ENCODE data around the gene LHFPL3.
"Not testable (repeated sequence)": the region's sequence is repeated elsewhere in the genome, so short reads cannot be mapped to it uniquely, and the experiment has no call there.

LHFPL3 gene

GRCh38 chr7:104569751-104570150 lies 241.3 kb downstream of the LHFPL3 start:
- H2BK120ac ChIP-seq (ENCODE audit: insufficient read depth, low read length, poor library complexity), result no peak overlapping the region
- no peaks in the 10 kb centered on the region for H3K4me1 ChIP-seq (ENCODE audit: control insufficient read depth in 1 of 2, insufficient read depth in 2 of 2, low read length in 2 of 2)
- H3K9me3 ChIP-seq (ENCODE audit: insufficient read depth, low read depth, low read length), result no peaks in the 10 kb centered on the region
- no peaks in the 10 kb centered on the region for H3K27me3 ChIP-seq (ENCODE audit: insufficient read depth, low read length)
- H2AK5ac ChIP-seq (ENCODE audit: low read length), result no peak overlapping the region
- H3K4me3 ChIP-seq (ENCODE audit: low read depth, low read length), result no peak overlapping the region
- H3K23ac ChIP-seq (ENCODE audit: low read length), result no peak overlapping the region
- H3K36me3 ChIP-seq (ENCODE audit: control insufficient read depth in 1 of 2, insufficient read depth in 2 of 2, low read length in 2 of 2), result no peaks in the 10 kb centered on the region
- H3K79me2 ChIP-seq (ENCODE audit: control insufficient read depth, insufficient read depth, low read length, poor library complexity), result no peaks in the 10 kb centered on the region
- no peak for DNase-seq
- H2BK12ac ChIP-seq (ENCODE audit: low read length), result no peak overlapping the region
- no peak overlapping the region for H3K9ac ChIP-seq (ENCODE audit: low read length)
- H2AFZ ChIP-seq (ENCODE audit: insufficient read depth, low read length, poor library complexity), result no peak overlapping the region
- no peak overlapping the region for H3K14ac ChIP-seq (ENCODE audit: low read length)
- no peak overlapping the region for H3K27ac ChIP-seq (ENCODE audit: low read depth, low read length)
- H4K91ac ChIP-seq (ENCODE audit: low read depth, low read length), result no peak overlapping the region
- H4K12ac ChIP-seq (ENCODE audit: low read depth, low read length), result no peak overlapping the region
- no peak overlapping the region for H3K18ac ChIP-seq (ENCODE audit: low read length)
- no peak overlapping the region for H2BK5ac ChIP-seq (ENCODE audit: low read depth, low read length, poor library complexity)
- no peak overlapping the region for H3K4me2 ChIP-seq (ENCODE audit: low read length)
- WGBS (ENCODE audit: extremely low coverage, insufficient coverage, insufficient read length), result no CpG with 5 or more reads among the region's 3 CpGs
- no peak overlapping the region for H4K8ac ChIP-seq (ENCODE audit: low read depth, low read length)
- H3K4ac ChIP-seq (ENCODE audit: low read depth, low read length), result no peak overlapping the region
- H3K79me1 ChIP-seq (ENCODE audit: low read length), result no peaks in the 10 kb centered on the region

GRCh38 chr7:104572554-104572953 lies 244.2 kb downstream of the LHFPL3 start:
- Histone ChIP-seq H3K27me3 (ENCODE audit: insufficient read depth, low read length) (no peaks in the 10 kb centered on the region), H4K8ac (ENCODE audit: low read depth, low read length) (no peak overlapping the region), H2AK5ac (ENCODE audit: low read length) (no peak overlapping the region), H3K79me1 (ENCODE audit: low read length) (no peaks in the 10 kb centered on the region), H3K4me3 (ENCODE audit: low read depth, low read length) (no peak overlapping the region), H2BK120ac (ENCODE audit: insufficient read depth, low read length, poor library complexity) (no peak overlapping the region), H3K9ac (ENCODE audit: low read length) (no peak overlapping the region), H3K4ac (ENCODE audit: low read depth, low read length) (no peak overlapping the region), H2BK5ac (ENCODE audit: low read depth, low read length, poor library complexity) (no peak overlapping the region), H2BK12ac (ENCODE audit: low read length) (no peak overlapping the region), H3K27ac (ENCODE audit: low read depth, low read length) (no peak overlapping the region), H2AFZ (ENCODE audit: insufficient read depth, low read length, poor library complexity) (no peak overlapping the region), H3K18ac (ENCODE audit: low read length) (no peak overlapping the region), H3K14ac (ENCODE audit: low read length) (no peak overlapping the region), H3K4me1 (ENCODE audit: control insufficient read depth in 1 of 2, insufficient read depth in 2 of 2, low read length in 2 of 2) (no peaks in the 10 kb centered on the region), H3K36me3 (ENCODE audit: control insufficient read depth in 1 of 2, insufficient read depth in 2 of 2, low read length in 2 of 2) (no peaks in the 10 kb centered on the region), H3K4me2 (ENCODE audit: low read length) (no peak overlapping the region), H3K23ac (ENCODE audit: low read length) (no peak overlapping the region), H4K91ac (ENCODE audit: low read depth, low read length) (no peak overlapping the region), H3K79me2 (ENCODE audit: control insufficient read depth, insufficient read depth, low read length, poor library complexity) (no peaks in the 10 kb centered on the region), H4K12ac (ENCODE audit: low read depth, low read length) (no peak overlapping the region), H3K9me3 (ENCODE audit: insufficient read depth, low read depth, low read length) (no peaks in the 10 kb centered on the region)
- DNase-seq, result no peak

GRCh38 chr7:104584620-104585019 lies 256.2 kb downstream of the LHFPL3 start:
- H3K18ac ChIP-seq (ENCODE audit: low read length), result no peak overlapping the region
- H3K36me3 ChIP-seq (ENCODE audit: control insufficient read depth in 1 of 2, insufficient read depth in 2 of 2, low read length in 2 of 2), result no peaks in the 10 kb centered on the region
- H3K23ac ChIP-seq (ENCODE audit: low read length), result no peak overlapping the region
- no peak overlapping the region for H3K27ac ChIP-seq (ENCODE audit: low read depth, low read length)
- H2BK5ac ChIP-seq (ENCODE audit: low read depth, low read length, poor library complexity), result no peak overlapping the region
- no peaks in the 10 kb centered on the region for H3K79me1 ChIP-seq (ENCODE audit: low read length)
- no peaks in the 10 kb centered on the region for H3K79me2 ChIP-seq (ENCODE audit: control insufficient read depth, insufficient read depth, low read length, poor library complexity)
- no peak overlapping the region for H4K8ac ChIP-seq (ENCODE audit: low read depth, low read length)
- H2AFZ ChIP-seq (ENCODE audit: insufficient read depth, low read length, poor library complexity), result no peak overlapping the region
- H4K12ac ChIP-seq (ENCODE audit: low read depth, low read length), result no peak overlapping the region
- H3K4me1 ChIP-seq (ENCODE audit: control insufficient read depth in 1 of 2, insufficient read depth in 2 of 2, low read length in 2 of 2), result no peaks in the 10 kb centered on the region
- DNase-seq, result no peak
- no peak overlapping the region for H3K14ac ChIP-seq (ENCODE audit: low read length)
- no peak overlapping the region for H4K91ac ChIP-seq (ENCODE audit: low read depth, low read length)
- H3K4ac ChIP-seq (ENCODE audit: low read depth, low read length), result no peak overlapping the region
- no peak overlapping the region for H3K4me3 ChIP-seq (ENCODE audit: low read depth, low read length)
- H3K9me3 ChIP-seq (ENCODE audit: insufficient read depth, low read depth, low read length), result no peaks in the 10 kb centered on the region
- H3K9ac ChIP-seq (ENCODE audit: low read length), result no peak overlapping the region
- H3K4me2 ChIP-seq (ENCODE audit: low read length), result no peak overlapping the region
- H2BK120ac ChIP-seq (ENCODE audit: insufficient read depth, low read length, poor library complexity), result no peak overlapping the region
- no CpG with 5 or more reads among the region's 3 CpGs for WGBS (ENCODE audit: extremely low coverage, insufficient coverage, insufficient read length)
- H3K27me3 ChIP-seq (ENCODE audit: insufficient read depth, low read length), result no peaks in the 10 kb centered on the region
- H2BK12ac ChIP-seq (ENCODE audit: low read length), result no peak overlapping the region
- H2AK5ac ChIP-seq (ENCODE audit: low read length), result no peak overlapping the region

GRCh38 chr7:104595591-104595990 lies 267.2 kb downstream of the LHFPL3 start:
- not testable (repeated sequence) for H3K4ac ChIP-seq (ENCODE audit: low read depth, low read length); H3K36me3 ChIP-seq (ENCODE audit: control insufficient read depth in 1 of 2, insufficient read depth in 2 of 2, low read length in 2 of 2); H2BK120ac ChIP-seq (ENCODE audit: insufficient read depth, low read length, poor library complexity); H2BK12ac ChIP-seq (ENCODE audit: low read length); H3K27ac ChIP-seq (ENCODE audit: low read depth, low read length); H3K27me3 ChIP-seq (ENCODE audit: insufficient read depth, low read length); H3K23ac ChIP-seq (ENCODE audit: low read length); H3K9ac ChIP-seq (ENCODE audit: low read length); H2AK5ac ChIP-seq (ENCODE audit: low read length); DNase-seq; H3K9me3 ChIP-seq (ENCODE audit: insufficient read depth, low read depth, low read length); H3K14ac ChIP-seq (ENCODE audit: low read length); H3K79me2 ChIP-seq (ENCODE audit: control insufficient read depth, insufficient read depth, low read length, poor library complexity); H4K8ac ChIP-seq (ENCODE audit: low read depth, low read length); H3K4me1 ChIP-seq (ENCODE audit: control insufficient read depth in 1 of 2, insufficient read depth in 2 of 2, low read length in 2 of 2); H2AFZ ChIP-seq (ENCODE audit: insufficient read depth, low read length, poor library complexity); H3K18ac ChIP-seq (ENCODE audit: low read length); H3K4me2 ChIP-seq (ENCODE audit: low read length); H4K12ac ChIP-seq (ENCODE audit: low read depth, low read length); H3K4me3 ChIP-seq (ENCODE audit: low read depth, low read length); H2BK5ac ChIP-seq (ENCODE audit: low read depth, low read length, poor library complexity); H3K79me1 ChIP-seq (ENCODE audit: low read length); H4K91ac ChIP-seq (ENCODE audit: low read depth, low read length)
- WGBS (ENCODE audit: extremely low coverage, insufficient coverage, insufficient read length), result no CpG with 5 or more reads among the region's 7 CpGs

Data from trophoblast cell (in vitro differentiated cells and primary cell).